Endothelial cell (in vitro differentiated cells): ENCODE data around the gene DAPK2. TPM values are rescaled to one million over a fixed set of nuclear protein-coding genes. Genes with fewer than 3 reads are reported as not detected.

ENCODE experiments used
- DNase-seq: peaks from one replicate; pipeline ENCODE4 v3.0.0; 2021; ENCODE audit warnings: low spot score
- H3K27ac Mint-ChIP-seq: one replicate; pipeline ENCODE4 v1.8.0; 2021; ENCODE audit warnings: mixed read lengths, inconsistent platforms; ENCODE audit not compliant: unreplicated experiment
- H3K27me3 Mint-ChIP-seq: one replicate; pipeline ENCODE4 v1.8.0; 2021; ENCODE audit warnings: mild to moderate bottlenecking, moderate library complexity, mixed read lengths, inconsistent platforms; ENCODE audit not compliant: unreplicated experiment
- H3K36me3 Mint-ChIP-seq: one replicate; pipeline ENCODE4 v1.8.0; 2021; ENCODE audit warnings: mild to moderate bottlenecking, low read depth, mixed read lengths, inconsistent platforms; ENCODE audit not compliant: unreplicated experiment
- H3K4me1 Mint-ChIP-seq: one replicate; pipeline ENCODE4 v1.8.0; 2021; ENCODE audit warnings: mild to moderate bottlenecking, mixed read lengths, inconsistent platforms; ENCODE audit not compliant: unreplicated experiment
- H3K4me3 Mint-ChIP-seq: one replicate; pipeline ENCODE4 v1.8.0; 2021; ENCODE audit warnings: mild to moderate bottlenecking, mixed read lengths, inconsistent platforms; ENCODE audit not compliant: unreplicated experiment
- H3K9me3 Mint-ChIP-seq: one replicate; pipeline ENCODE4 v1.8.0; 2021; ENCODE audit warnings: mixed read lengths, inconsistent platforms; ENCODE audit not compliant: unreplicated experiment
- CTCF ChIP-seq: fragments of 200-600 bp; sonication (generic); IDR thresholded peaks from one replicate; pipeline ENCODE4 v1.5.0; 2021; ENCODE audit warnings: antibody characterized with exemption; ENCODE audit not compliant: unreplicated experiment
- total RNA-seq: library from RNA; stranded (reverse); fragmentation: NEBNext Ultra II Directional; extraction: Animal tissue kit (Norgen Biotek cat#: 25700); gene quantifications from one replicate; pipeline ENCODE4 v1.2.1, GENCODE V29; 2021; ENCODE audit not compliant: unreplicated experiment

The DAPK2 gene
- total RNA-seq, 1 donor from 2014 or later: 10.0 TPM

DNA sequence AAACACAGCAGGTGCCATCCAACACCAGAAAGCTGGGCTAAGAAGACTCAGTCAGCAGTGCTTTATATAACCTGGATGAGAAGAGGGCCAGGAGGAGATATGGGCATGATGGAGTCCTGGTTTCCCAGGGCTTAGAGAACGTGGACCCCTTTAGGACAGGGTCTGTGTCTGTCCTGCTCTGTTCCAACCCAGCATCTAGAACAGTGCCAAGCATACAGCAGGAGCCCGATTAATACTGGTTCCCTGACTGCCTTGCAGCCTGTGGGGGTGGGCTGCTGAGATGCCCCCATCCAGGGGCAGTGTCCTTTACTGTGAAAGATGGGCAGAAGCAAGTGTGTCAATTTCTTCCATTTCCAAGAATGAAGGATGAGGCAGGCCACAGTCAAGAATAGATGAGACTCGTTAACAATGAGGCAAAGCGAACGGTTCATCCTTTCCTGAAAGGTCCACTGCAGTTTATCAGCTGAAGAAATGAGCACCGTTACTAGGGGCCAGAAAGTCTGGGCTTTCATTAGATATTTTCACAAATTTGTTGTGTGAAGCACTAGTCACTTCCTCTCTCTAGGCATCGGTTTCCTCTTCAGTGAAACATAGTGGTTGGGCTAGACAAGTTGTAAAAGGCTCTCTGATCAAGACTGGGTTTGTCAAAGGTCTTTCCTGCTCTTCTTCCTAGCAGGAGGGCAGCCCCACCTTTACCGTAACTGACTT lies 140.6 kb downstream of the DAPK2 start:
- H3K4me3 Mint-ChIP-seq: no peak overlapping the region
- H3K9me3 Mint-ChIP-seq: no peaks in the 10 kb centered on the region
- no peaks in the 10 kb centered on the region for H3K27me3 Mint-ChIP-seq
- no peak overlapping the region for H3K27ac Mint-ChIP-seq
- no peak for DNase-seq
- no peaks in the 10 kb centered on the region for H3K36me3 Mint-ChIP-seq
- H3K4me1 Mint-ChIP-seq: peaks cover 31% of the 10 kb centered on the region
- TF ChIP-seq CTCF: no peak

DNA sequence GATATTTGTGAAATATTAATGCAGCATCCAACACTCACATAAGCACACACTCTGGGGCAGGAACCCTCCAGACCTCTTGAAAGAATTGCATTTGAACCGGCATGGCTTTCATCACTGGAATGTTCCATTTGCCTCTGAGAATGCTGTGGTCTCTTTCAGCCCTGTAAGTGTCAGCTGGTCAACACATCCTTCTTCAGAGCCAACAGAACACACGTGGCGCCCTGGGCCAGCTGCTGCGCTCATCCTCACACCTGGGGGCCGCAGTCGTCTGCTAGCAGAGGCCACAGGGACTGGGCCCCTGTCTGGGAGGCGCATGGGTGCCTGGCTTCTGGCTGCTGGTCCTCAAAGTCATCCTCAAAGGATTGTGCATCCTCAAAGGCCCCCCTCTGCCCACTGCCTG lies 141.2 kb downstream of the DAPK2 start:
- no peak for TF ChIP-seq CTCF
- Mint-ChIP-seq H3K4me1 (peaks cover 31% of the 10 kb centered on the region), H3K27ac (no peak overlapping the region), H3K27me3 (no peaks in the 10 kb centered on the region), H3K4me3 (no peak overlapping the region), H3K36me3 (no peaks in the 10 kb centered on the region), H3K9me3 (no peaks in the 10 kb centered on the region)
- no peak for DNase-seq

DNA sequence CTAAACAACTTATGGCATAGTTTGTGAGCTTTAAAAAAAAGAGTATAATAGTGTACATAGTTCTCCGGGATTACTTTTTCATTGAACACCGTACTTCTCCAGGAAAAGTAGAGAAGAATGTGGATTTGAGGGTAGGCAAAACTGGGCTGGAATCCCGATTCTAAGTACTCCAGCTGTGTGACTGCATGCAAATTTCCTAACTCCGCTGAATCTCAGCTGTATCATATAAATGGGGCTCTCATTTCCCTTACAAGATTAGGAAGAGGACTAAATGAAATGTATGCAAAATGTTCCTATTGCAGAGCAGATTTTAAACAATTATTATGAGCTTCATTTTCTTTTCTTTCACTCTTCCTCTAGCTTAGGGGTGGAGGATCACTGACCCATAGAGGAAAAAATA lies 142.2 kb downstream of the DAPK2 start:
- no peak for DNase-seq
- Mint-ChIP-seq H3K9me3 (no peaks in the 10 kb centered on the region), H3K27me3 (no peaks in the 10 kb centered on the region), H3K4me1 (peaks cover 26% of the 10 kb centered on the region), H3K27ac (no peak overlapping the region), H3K36me3 (no peaks in the 10 kb centered on the region), H3K4me3 (no peak overlapping the region)
- no peak for TF ChIP-seq CTCF

DNA sequence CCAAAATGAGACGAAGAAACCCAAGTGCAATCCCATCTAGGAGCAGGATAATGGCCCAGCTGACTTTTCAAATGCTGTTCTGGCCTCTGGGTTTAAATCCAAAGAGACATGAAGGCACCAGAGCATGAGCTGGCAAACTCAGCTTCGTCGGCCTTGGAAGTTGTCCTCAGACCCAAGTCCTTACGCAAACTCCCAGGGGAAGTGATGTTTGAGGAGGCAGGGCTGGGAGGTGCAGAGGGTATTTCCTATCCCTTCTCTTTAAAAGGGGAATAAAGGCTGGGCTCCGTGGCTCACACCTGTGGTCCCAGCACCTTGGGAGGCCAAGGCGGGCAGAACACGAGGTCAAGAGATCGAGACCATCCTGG lies 143.6 kb downstream of the DAPK2 start:
- TF ChIP-seq CTCF: no peak
- Mint-ChIP-seq H3K27ac (no peak overlapping the region), H3K27me3 (no peaks in the 10 kb centered on the region), H3K4me3 (no peak overlapping the region), H3K4me1 (peaks cover 29% of the 10 kb centered on the region), H3K36me3 (no peaks in the 10 kb centered on the region), H3K9me3 (no peaks in the 10 kb centered on the region)
- DNase-seq: no peak

GRCh38 chr15:63901912-63902670 lies 144.2 kb downstream of the DAPK2 start:
- Mint-ChIP-seq H3K27me3 (peaks cover 1% of the 10 kb centered on the region), H3K4me1 (peaks cover 34% of the 10 kb centered on the region), H3K36me3 (no peaks in the 10 kb centered on the region), H3K27ac (no peak overlapping the region), H3K9me3 (no peaks in the 10 kb centered on the region), H3K4me3 (no peak overlapping the region)
- DNase-seq: no peak
- TF ChIP-seq CTCF: no peak
